Stimulated activated naive B cell treated with anti-CD40 and anti-IgM and Interleukin-4, amounts not matched to agents 10 μg/mL and 1 μg/mL and 100 μg/mL, for 72 hours (primary cell): Measurements from ENCODE around the gene DOCK9.

Experiments
- ATAC-seq, 2 donors: fragments of 150-1000 bp; cut with Tn5 transposase; replicated peaks; 2 replicates each; pipeline ENCODE4 v1.10.0; 2021; ENCODE audit warnings: moderate library complexity in 1 of 2
- DNase-seq: peaks from one replicate; pipeline ENCODE4 v3.0.0; 2021
- H3K27ac Mint-ChIP-seq: one replicate; pipeline ENCODE4 v1.8.0; 2022; ENCODE audit warnings: mild to moderate bottlenecking, mixed read lengths
- H3K27me3 Mint-ChIP-seq, 2 donors: one replicate each; pipeline ENCODE4 v1.8.0; 2022; ENCODE audit warnings: mixed read lengths in 2 of 2
- H3K36me3 Mint-ChIP-seq, 2 donors: one replicate each; pipeline ENCODE4 v1.8.0; 2022; ENCODE audit warnings: mixed read lengths in 2 of 2, mild to moderate bottlenecking in 1 of 2
- H3K4me1 Mint-ChIP-seq, 2 donors: one replicate each; pipeline ENCODE4 v1.8.0; 2022; ENCODE audit warnings: mixed read lengths in 2 of 2, mild to moderate bottlenecking in 1 of 2
- H3K4me3 Mint-ChIP-seq, 2 donors: one replicate each; pipeline ENCODE4 v1.8.0; 2022; ENCODE audit warnings: mild to moderate bottlenecking in 2 of 2, mixed read lengths in 2 of 2, moderate library complexity in 1 of 2
- H3K9me3 Mint-ChIP-seq, 2 donors: one replicate each; pipeline ENCODE4 v1.8.0; 2022; ENCODE audit warnings: mixed read lengths in 2 of 2, mild to moderate bottlenecking in 1 of 2

Gene DOCK9

GRCh38 chr13:98839856-98840769, 137.8 kb downstream of the DOCK9 start:
- no peak overlapping the region for H3K27ac Mint-ChIP-seq
- peaks cover 6 to 8% of the 10 kb centered on the region in 2 donors for H3K36me3 Mint-ChIP-seq
- peak; percentile 95 for ATAC-seq

GRCh38 chr13:98838776-98839175, 139.1 kb downstream of the DOCK9 start:
- Mint-ChIP-seq H3K9me3 (no peaks in the 10 kb centered on the region), H3K36me3 (peaks cover 5% of the 10 kb centered on the region in 2 donors), H3K27ac (no peak overlapping the region), H3K4me1 (peaks cover 3 to 4% of the 10 kb centered on the region in 2 donors), H3K4me3 (no peak overlapping the region), H3K27me3 (no peaks in the 10 kb centered on the region)
- no peak for ATAC-seq
- DNase-seq = no peak

More at GRCh38 chr13:98839856-98840769, 137.8 kb downstream of the DOCK9 start:
- no peaks in the 10 kb centered on the region for H3K27me3 Mint-ChIP-seq
- peaks cover 3 to 4% of the 10 kb centered on the region in 2 donors for H3K4me1 Mint-ChIP-seq
- H3K4me3 Mint-ChIP-seq = no peak overlapping the region
- peak; percentile 6 for DNase-seq
- no peaks in the 10 kb centered on the region for H3K9me3 Mint-ChIP-seq

DNA sequence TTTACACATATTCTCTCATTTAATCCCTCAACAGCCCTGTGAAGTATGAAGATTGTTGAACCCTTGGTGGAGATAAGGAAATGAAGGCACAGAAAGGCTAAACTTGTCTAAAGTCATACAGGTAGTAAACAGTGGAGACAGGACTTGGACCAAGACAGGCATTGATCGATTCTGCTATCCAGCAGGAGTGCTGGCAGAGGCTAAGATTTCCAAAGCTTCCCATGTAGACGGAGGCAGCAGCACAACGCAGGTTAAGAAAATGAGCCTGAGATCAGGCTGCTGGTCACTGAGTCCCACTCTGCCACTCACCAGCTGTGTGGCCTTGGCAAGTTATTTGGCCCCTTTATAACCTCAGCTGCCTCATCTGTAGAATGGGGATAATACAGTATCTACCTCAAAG, 140.0 kb downstream of the DOCK9 start:
- Mint-ChIP-seq H3K9me3 (no peaks in the 10 kb centered on the region), H3K27me3 (no peaks in the 10 kb centered on the region), H3K36me3 (peaks cover 5 to 10% of the 10 kb centered on the region in 2 donors), H3K4me3 (no peak overlapping the region), H3K27ac (no peak overlapping the region), H3K4me1 (peaks cover 0 to 3% of the 10 kb centered on the region in 2 donors)
- DNase-seq (no peak), ATAC-seq (no peak)

GRCh38 chr13:98835156-98835555, 142.7 kb downstream of the DOCK9 start:
- no peaks in the 10 kb centered on the region for H3K9me3 Mint-ChIP-seq
- H3K27me3 Mint-ChIP-seq = no peaks in the 10 kb centered on the region
- peaks cover 0 to 1% of the 10 kb centered on the region in 2 donors for H3K4me1 Mint-ChIP-seq
- H3K36me3 Mint-ChIP-seq = peaks cover 12 to 16% of the 10 kb centered on the region in 2 donors
- H3K4me3 Mint-ChIP-seq = no peak overlapping the region
- DNase-seq (no peak), ATAC-seq (no peak)
- no peak overlapping the region for H3K27ac Mint-ChIP-seq

DNA sequence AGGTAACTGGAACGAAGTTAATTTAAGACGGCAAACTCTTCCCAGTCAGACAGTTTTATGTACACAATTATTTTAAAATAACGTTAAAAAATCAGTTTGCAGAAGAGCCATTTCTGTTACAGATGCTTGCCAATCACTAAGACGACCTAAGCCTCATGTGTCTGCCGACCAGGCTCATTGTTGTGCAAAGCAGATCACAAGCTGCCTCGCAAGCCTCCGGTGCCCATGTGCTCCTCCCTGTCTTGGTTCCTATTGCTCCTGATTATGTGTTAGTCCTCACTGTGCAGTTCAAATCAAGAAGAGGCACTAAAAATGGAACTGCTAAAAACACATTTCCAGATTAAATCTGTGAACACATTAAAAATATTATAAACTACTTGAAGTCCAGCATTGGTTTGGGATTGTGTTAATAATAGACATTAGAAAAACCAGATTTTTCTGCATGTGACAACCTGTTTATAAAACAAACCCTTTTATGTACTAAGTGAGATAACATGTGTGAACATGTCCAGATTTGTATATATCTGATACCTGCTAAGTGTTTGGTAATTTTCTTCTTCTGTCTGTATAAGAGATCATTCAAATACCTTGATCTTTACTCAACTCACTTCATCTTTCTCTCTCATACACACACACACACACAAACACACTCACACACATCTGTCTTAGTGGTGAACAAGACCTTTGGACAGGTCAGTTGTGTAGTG, 143.5 kb downstream of the DOCK9 start:
- no peaks in the 10 kb centered on the region for H3K9me3 Mint-ChIP-seq
- no peak overlapping the region for H3K4me3 Mint-ChIP-seq
- H3K27ac Mint-ChIP-seq = no peak overlapping the region
- H3K4me1 Mint-ChIP-seq = no peaks in the 10 kb centered on the region
- DNase-seq (no peak), ATAC-seq (no peak)
- no peaks in the 10 kb centered on the region for H3K27me3 Mint-ChIP-seq
- H3K36me3 Mint-ChIP-seq = peaks cover 16 to 18% of the 10 kb centered on the region in 2 donors

DNA sequence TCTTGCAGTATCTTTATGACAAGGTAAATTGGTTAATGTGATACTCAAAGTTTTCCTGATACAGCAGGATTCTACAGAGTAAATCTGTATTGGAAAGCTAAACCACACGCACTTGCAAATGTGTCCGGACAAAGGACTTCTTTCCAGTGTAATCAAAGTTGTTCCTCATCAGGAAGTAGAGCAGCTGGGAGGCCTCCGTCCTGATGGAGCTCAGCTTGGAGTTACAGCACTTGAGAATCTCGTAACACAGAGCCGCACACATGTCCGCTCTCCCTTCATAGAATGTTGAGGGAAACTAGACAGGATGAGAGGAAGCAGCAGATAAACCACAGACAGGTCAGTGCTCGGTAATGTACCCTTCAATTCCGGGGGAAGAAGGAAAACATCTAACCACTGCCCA, 146.6 kb downstream of the DOCK9 start:
- Mint-ChIP-seq H3K27me3 (no peaks in the 10 kb centered on the region), H3K9me3 (no peaks in the 10 kb centered on the region), H3K4me3 (no peak overlapping the region), H3K4me1 (peaks cover 2 to 3% of the 10 kb centered on the region in 2 donors), H3K27ac (no peak overlapping the region), H3K36me3 (peaks cover 16 to 33% of the 10 kb centered on the region in 2 donors)
- DNase-seq = no peak
- ATAC-seq = no peak

DNA sequence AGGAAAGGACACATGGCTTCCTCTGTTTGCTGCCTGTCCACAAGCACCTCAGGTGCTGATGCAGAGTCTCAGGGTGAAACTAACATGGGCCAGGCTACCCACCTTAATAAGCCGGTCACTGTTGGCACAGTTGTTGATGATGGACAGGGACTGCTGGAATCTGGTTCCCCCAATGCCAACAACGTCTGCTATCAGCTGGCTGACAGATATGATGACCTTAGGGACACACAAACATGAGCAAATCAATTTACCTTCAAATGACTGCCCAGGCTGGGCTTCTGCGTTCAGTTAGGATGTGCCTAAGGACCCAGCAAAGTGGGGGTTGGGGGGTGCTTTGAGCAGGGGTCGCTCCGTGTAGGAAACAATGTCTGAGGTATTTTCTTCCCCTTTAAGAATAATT, 148.3 kb downstream of the DOCK9 start:
- Mint-ChIP-seq H3K4me1 (peaks cover 11 to 19% of the 10 kb centered on the region in 2 donors), H3K27ac (no peak overlapping the region), H3K36me3 (peaks cover 20 to 33% of the 10 kb centered on the region in 2 donors), H3K27me3 (no peaks in the 10 kb centered on the region), H3K4me3 (no peak overlapping the region), H3K9me3 (no peaks in the 10 kb centered on the region)
- DNase-seq (no peak), ATAC-seq (no peak)

- no peaks in the 10 kb centered on the region for H3K9me3 Mint-ChIP-seq
- no peak for ATAC-seq
- DNase-seq = no peak
- peaks cover 11 to 19% of the 10 kb centered on the region in 2 donors for H3K4me1 Mint-ChIP-seq
- H3K27ac Mint-ChIP-seq = no peak overlapping the region
- no peaks in the 10 kb centered on the region for H3K27me3 Mint-ChIP-seq
- peaks cover 24 to 31% of the 10 kb centered on the region in 2 donors for H3K36me3 Mint-ChIP-seq
- H3K4me3 Mint-ChIP-seq = no peak overlapping the region
Observed at GRCh38 chr13:98828614-98829013, 149.2 kb downstream of the DOCK9 start.

- H3K27me3 Mint-ChIP-seq = no peaks in the 10 kb centered on the region
- H3K4me3 Mint-ChIP-seq = no peak overlapping the region
- DNase-seq = no peak
- H3K4me1 Mint-ChIP-seq = peaks cover 11 to 19% of the 10 kb centered on the region in 2 donors
- H3K27ac Mint-ChIP-seq = no peak overlapping the region
- ATAC-seq = no peak
- H3K9me3 Mint-ChIP-seq = no peaks in the 10 kb centered on the region
- peaks cover 29 to 31% of the 10 kb centered on the region in 2 donors for H3K36me3 Mint-ChIP-seq
Observed at GRCh38 chr13:98827449-98827848, 150.4 kb downstream of the DOCK9 start.

- DNase-seq (no peak), ATAC-seq (peak; percentile 25 to 40)
- Mint-ChIP-seq H3K9me3 (no peaks in the 10 kb centered on the region), H3K27ac (no peak overlapping the region), H3K4me1 (peaks cover 11 to 19% of the 10 kb centered on the region in 2 donors), H3K27me3 (no peaks in the 10 kb centered on the region), H3K4me3 (peak overlapping the region; percentile 46 to 62), H3K36me3 (peaks cover 36 to 40% of the 10 kb centered on the region in 2 donors)
Observed at GRCh38 chr13:98826146-98826545, 151.7 kb downstream of the DOCK9 start.

- Mint-ChIP-seq H3K9me3 (no peaks in the 10 kb centered on the region), H3K4me1 (peaks cover 11 to 19% of the 10 kb centered on the region in 2 donors), H3K4me3 (peak overlapping the region; percentile 31 to 62), H3K27me3 (no peaks in the 10 kb centered on the region), H3K27ac (no peak overlapping the region), H3K36me3 (peaks cover 36 to 43% of the 10 kb centered on the region in 2 donors)
- DNase-seq = no peak
- ATAC-seq = peak; percentile 26 to 38
Observed at GRCh38 chr13:98825659-98826058, 152.2 kb downstream of the DOCK9 start.

- Mint-ChIP-seq H3K4me3 (peak overlapping the region in 1 of 2 donors; percentile 41), H3K4me1 (peaks cover 11 to 19% of the 10 kb centered on the region in 2 donors), H3K27ac (peak overlapping the region; percentile 59), H3K27me3 (no peaks in the 10 kb centered on the region), H3K36me3 (peaks cover 30 to 38% of the 10 kb centered on the region in 2 donors), H3K9me3 (no peaks in the 10 kb centered on the region)
- DNase-seq = no peak
- peak; percentile 48 to 63 for ATAC-seq
Observed at GRCh38 chr13:98824376-98825160, 153.3 kb downstream of the DOCK9 start.

DNA sequence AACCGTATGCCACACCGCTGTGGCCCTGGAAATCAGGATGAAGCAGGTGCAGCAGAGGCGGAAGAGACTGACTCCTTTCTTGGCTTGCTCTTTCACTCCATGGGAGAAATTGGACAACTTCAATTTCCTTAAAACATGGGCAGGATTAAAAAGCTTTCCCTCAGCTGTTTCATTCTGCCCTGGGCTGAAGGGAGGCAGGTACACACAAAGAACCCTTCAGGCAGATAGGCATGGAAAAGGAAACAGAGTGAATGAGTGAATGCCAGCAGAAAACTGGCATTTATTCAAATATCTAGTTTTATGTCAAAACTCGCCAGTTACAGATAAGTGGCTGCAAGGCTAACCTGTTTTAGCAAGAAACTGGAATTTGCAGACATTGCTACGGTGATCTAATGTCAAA, 154.4 kb downstream of the DOCK9 start:
- no peaks in the 10 kb centered on the region for H3K9me3 Mint-ChIP-seq
- no peaks in the 10 kb centered on the region for H3K27me3 Mint-ChIP-seq
- no peak overlapping the region for H3K27ac Mint-ChIP-seq
- peaks cover 25 to 29% of the 10 kb centered on the region in 2 donors for H3K36me3 Mint-ChIP-seq
- no peak overlapping the region for H3K4me3 Mint-ChIP-seq
- no peak for DNase-seq
- H3K4me1 Mint-ChIP-seq = peaks cover 11 to 19% of the 10 kb centered on the region in 2 donors
- no peak for ATAC-seq

- peaks cover 22 to 25% of the 10 kb centered on the region in 2 donors for H3K36me3 Mint-ChIP-seq
- no peak for ATAC-seq
Observed at GRCh38 chr13:98822225-98822606, 155.6 kb downstream of the DOCK9 start.

More at GRCh38 chr13:98822225-98822606, 155.6 kb downstream of the DOCK9 start:
- Mint-ChIP-seq H3K4me3 (no peak overlapping the region), H3K27me3 (no peaks in the 10 kb centered on the region), H3K4me1 (peaks cover 11 to 19% of the 10 kb centered on the region in 2 donors), H3K9me3 (no peaks in the 10 kb centered on the region), H3K27ac (no peak overlapping the region)
- no peak for DNase-seq
